Liver (tissue), 9 donors: ENCODE measurements around the gene KLK15. TPM values are rescaled to one million over a fixed set of nuclear protein-coding genes. Genes with fewer than 3 reads are reported as not detected.

Experiments
- DNase-seq: peaks from one replicate; pipeline ENCODE4 v3.0.0-alpha.2; 2017; ENCODE audit warnings: low spot score
- H3K27ac ChIP-seq, 2 donors: one replicate each; pipeline ENCODE4 v1.7.0; 2013; ENCODE audit warnings: inconsistent platforms in 2 of 2, low read length in 2 of 2, control low read depth in 1 of 2, low read depth in 1 of 2, mild to moderate bottlenecking in 1 of 2
- H3K27me3 ChIP-seq, 4 donors: one replicate each; pipeline versions ENCODE4 v1.6.1 to v1.7.0; 2013; ENCODE audit warnings: low read length in 3 of 4, inconsistent platforms in 1 of 4, mild to moderate bottlenecking in 1 of 4, moderate library complexity in 1 of 4; ENCODE audit not compliant: control insufficient read depth in 4 of 4, insufficient read depth in 4 of 4
- H3K36me3 ChIP-seq, 4 donors: one replicate each; pipeline versions ENCODE4 v1.6.1 to v1.7.0; 2013; ENCODE audit warnings: low read length in 3 of 4, mild to moderate bottlenecking in 3 of 4, low read depth in 1 of 4, moderate library complexity in 1 of 4; ENCODE audit not compliant: control insufficient read depth in 4 of 4, insufficient read depth in 3 of 4
- H3K4me1 ChIP-seq, 4 donors: one replicate each; pipeline versions ENCODE4 v1.6.1 to v1.7.0; 2013; ENCODE audit warnings: low read length in 3 of 4, mild to moderate bottlenecking in 3 of 4, moderate library complexity in 1 of 4; ENCODE audit not compliant: control insufficient read depth in 4 of 4, insufficient read depth in 4 of 4
- H3K4me3 ChIP-seq, 3 donors: one replicate each; pipeline versions ENCODE4 v1.6.1 to v1.7.0; 2013; ENCODE audit warnings: low read length in 3 of 3, control low read depth in 1 of 3, low read depth in 1 of 3, mild to moderate bottlenecking in 1 of 3
- H3K9ac ChIP-seq, 2 donors: one replicate each; pipeline ENCODE4 v1.7.0; 2013; ENCODE audit warnings: low read length in 2 of 2, mild to moderate bottlenecking in 2 of 2, moderate library complexity in 2 of 2, control low read depth in 1 of 2, low read depth in 1 of 2
- H3K9me3 ChIP-seq, 4 donors: one replicate each; pipeline versions ENCODE4 v1.6.1 to v1.7.0; 2013; ENCODE audit warnings: low read length in 3 of 4; ENCODE audit not compliant: control insufficient read depth in 4 of 4
- ATF3 ChIP-seq: IDR thresholded peaks from 2 replicates; pipeline ENCODE4 v1.6.1; 2016; ENCODE audit warnings: antibody characterized with exemption
- CTCF ChIP-seq: fragments of 150-350 bp; IDR thresholded peaks from 2 replicates; pipeline ENCODE4 v1.5.1; 2017; ENCODE audit warnings: improper control_type of control experiment, low read depth, low read length; ENCODE audit not compliant: missing input control
- EGR1 ChIP-seq, 2 donors: IDR thresholded peaks; 2 replicates each; pipeline ENCODE4 v1.6.1; 2016 to 2018; ENCODE audit warnings: antibody characterized with exemption in 2 of 2, low read depth in 2 of 2
- FOXA1 ChIP-seq: IDR thresholded peaks from 2 replicates; pipeline ENCODE4 v1.6.1; 2016; ENCODE audit warnings: antibody characterized with exemption
- FOXA2 ChIP-seq: IDR thresholded peaks from 2 replicates; pipeline ENCODE4 v1.6.1; 2016; ENCODE audit warnings: antibody characterized with exemption
- GABPA ChIP-seq, 2 donors: IDR thresholded peaks in 1 of 2; conservative IDR thresholded peaks in 1 of 2; 2 replicates each; pipeline ENCODE4 v1.6.1; 2016; ENCODE audit warnings: antibody characterized with exemption in 2 of 2, mild to moderate bottlenecking in 1 of 2, moderate library complexity in 1 of 2
- HNF4A ChIP-seq, 2 donors: conservative IDR thresholded peaks; 2 replicates each; pipeline ENCODE4 v1.6.1; 2016; ENCODE audit warnings: antibody characterized with exemption in 2 of 2, mild to moderate bottlenecking in 2 of 2
- JUND ChIP-seq, 2 donors: IDR thresholded peaks; 2 replicates each; pipeline ENCODE4 v1.6.1; 2016; ENCODE audit warnings: antibody characterized with exemption in 2 of 2
- NR2F2 ChIP-seq: IDR thresholded peaks from 2 replicates; pipeline ENCODE4 v1.6.1; 2016; ENCODE audit warnings: antibody characterized with exemption
- RAD21 ChIP-seq, 2 donors: IDR thresholded peaks; 2 replicates each; pipeline ENCODE4 v1.6.1; 2016; ENCODE audit warnings: antibody characterized with exemption in 2 of 2, mild to moderate bottlenecking in 2 of 2
- REST ChIP-seq: IDR thresholded peaks from 2 replicates; pipeline ENCODE4 v1.6.1; 2016; ENCODE audit warnings: antibody characterized with exemption, mild to moderate bottlenecking
- SP1 ChIP-seq: IDR thresholded peaks from 2 replicates; pipeline ENCODE4 v1.6.1; 2018; ENCODE audit warnings: antibody characterized with exemption, mild to moderate bottlenecking
- TAF1 ChIP-seq: conservative IDR thresholded peaks from 2 replicates; pipeline ENCODE4 v1.6.1; 2016; ENCODE audit warnings: antibody characterized with exemption, mild to moderate bottlenecking
- YY1 ChIP-seq: IDR thresholded peaks from 2 replicates; pipeline ENCODE4 v1.6.1; 2016; ENCODE audit warnings: antibody characterized with exemption, mild to moderate bottlenecking
- WGBS: extraction: QIAGEN DNeasy Blood & Tissue Kit; methylation state at CpG from one replicate; pipeline ENCODE4 v1.1.7; 2013; 5-methylcytosine and 5-hydroxymethylcytosine counted together
- polyA plus RNA-seq, 2 donors: library from polyadenylated mRNA; stranded (reverse) in 1 of 2; unstranded in 1 of 2; fragments of 200-250 nt in 1 of 2; fragments of >200 nt in 1 of 2; fragmentation: Nextera tagmentation in 1 of 2; extraction: Ambion mirVana in 1 of 2; gene quantifications; one replicate each; pipeline versions ENCODE4 v1.2.1 to v1.2.3, GENCODE V29; 2013 to 2015
- total RNA-seq, 2 donors: library from RNA; depleted of rRNA; stranded (reverse); fragments of >200 nt; gene quantifications; one replicate each; pipeline ENCODE4 v1.2.3, GENCODE V29; 2014
- donor health status: healthy.
- donor health status: healthy.
- donor health status: healthy.
- donor health status: healthy.
- donor health status: healthy.

Gene KLK15
- total and polyA plus RNA-seq, 4 donors, result not detected

- peaks cover 6 to 39% (median 9%) of the 10 kb centered on the region in 4 donors for H3K36me3 ChIP-seq
- 93% methylated on average over 8 of the region's 8 CpGs for WGBS
Observed at GRCh38 chr19:50796634-50797428, 36.5 kb downstream of the KLK15 start.

GRCh38 chr19:50796128-50796633, 37.2 kb downstream of the KLK15 start:
- H3K27me3 ChIP-seq, result no peaks in the 10 kb centered on the region
- H3K36me3 ChIP-seq, result peaks cover 6 to 38% (median 8%) of the 10 kb centered on the region in 4 donors
- 91% methylated on average over 9 of the region's 9 CpGs for WGBS
- H3K4me3 ChIP-seq, result no peak overlapping the region
- no peaks in the 10 kb centered on the region for H3K4me1 ChIP-seq
- no peaks in the 10 kb centered on the region for H3K9me3 ChIP-seq
- DNase-seq, result no peak
- no peak overlapping the region for H3K27ac ChIP-seq
- H3K9ac ChIP-seq, result no peak overlapping the region
- TF ChIP-seq GABPA (IDR thresholded peaks at IDR 0.05 in 1 of 2, conservative IDR thresholded peaks at IDR 0.05 in 1 of 2) (no peak), TAF1 (no peak), HNF4A (conservative IDR thresholded peaks at IDR 0.05) (no peak), NR2F2 (no peak), REST (no peak), FOXA1 (no peak), RAD21 (IDR thresholded peaks at IDR 0.05) (no peak), YY1 (no peak), SP1 (no peak), JUND (IDR thresholded peaks at IDR 0.05) (no peak), CTCF (no peak)

More at GRCh38 chr19:50796634-50797428, 36.5 kb downstream of the KLK15 start:
- H3K27me3 ChIP-seq, result no peaks in the 10 kb centered on the region
- no peak overlapping the region for H3K4me3 ChIP-seq
- no peak overlapping the region for H3K9ac ChIP-seq
- no peak overlapping the region for H3K27ac ChIP-seq
- TF ChIP-seq JUND (IDR thresholded peaks at IDR 0.05) (no peak), FOXA1 (no peak), TAF1 (no peak), REST (no peak), ATF3 (no peak), RAD21 (IDR thresholded peaks at IDR 0.05) (no peak), SP1 (no peak), EGR1 (IDR thresholded peaks at IDR 0.05; ENCODE audit: low read depth in 2 of 2) (no peak), YY1 (no peak), NR2F2 (no peak), FOXA2 (no peak)
- H3K9me3 ChIP-seq, result no peaks in the 10 kb centered on the region
- no peaks in the 10 kb centered on the region for H3K4me1 ChIP-seq
- no peak for DNase-seq
